HEK293T (cell line): ENCODE data around the gene DOCK7.

Experiments used
- ARNT ChIP-seq: fragments of 450-650 bp; IDR thresholded peaks from 2 replicates; pipeline ENCODE4 v1.6.1; 2017; ENCODE audit warnings: mild to moderate bottlenecking
- BHLHE40 ChIP-seq: fragments of 450-650 bp; IDR thresholded peaks from 2 replicates; pipeline ENCODE4 v1.6.1; 2016; ENCODE audit warnings: mild to moderate bottlenecking, moderate library complexity, borderline replicate concordance
- CTBP1 ChIP-seq: fragments of 450-650 bp; IDR thresholded peaks from 2 replicates; pipeline ENCODE4 v1.6.1; 2016; ENCODE audit warnings: borderline replicate concordance
- ELF4 ChIP-seq: fragments of 450-650 bp; IDR thresholded peaks from 2 replicates; pipeline ENCODE4 v1.6.1; 2017; ENCODE audit warnings: antibody characterized with exemption
- FOXA1 ChIP-seq: fragments of 450-650 bp; IDR thresholded peaks from 2 replicates; pipeline ENCODE4 v1.6.1; 2016; ENCODE audit warnings: mild to moderate bottlenecking
- FOXK2 ChIP-seq: fragments of 450-650 bp; IDR thresholded peaks from 2 replicates; pipeline ENCODE4 v1.6.1; 2016; ENCODE audit warnings: mild to moderate bottlenecking
- FOXM1 ChIP-seq: fragments of 450-650 bp; IDR thresholded peaks from 2 replicates; pipeline ENCODE4 v1.6.1; 2017; ENCODE audit warnings: mild to moderate bottlenecking, borderline replicate concordance
- HDGF ChIP-seq: fragments of 450-650 bp; IDR thresholded peaks from 2 replicates; pipeline ENCODE4 v1.6.1; 2017; ENCODE audit warnings: antibody characterized with exemption, borderline replicate concordance
- L3MBTL2 ChIP-seq: fragments of 450-650 bp; conservative IDR thresholded peaks from 2 replicates; pipeline ENCODE4 v1.6.1; 2016; ENCODE audit warnings: mild to moderate bottlenecking
- SP1 ChIP-seq: fragments of 450-650 bp; IDR thresholded peaks from 2 replicates; pipeline ENCODE4 v1.6.1; 2017
- SUZ12 ChIP-seq: fragments of 450-650 bp; IDR thresholded peaks from 2 replicates; pipeline ENCODE4 v1.6.1; 2016; ENCODE audit warnings: mild to moderate bottlenecking
- TARDBP ChIP-seq: fragments of 450-650 bp; IDR thresholded peaks from 2 replicates; pipeline ENCODE4 v1.6.1; 2016
- ZNF384 ChIP-seq: fragments of 450-650 bp; IDR thresholded peaks from 2 replicates; pipeline ENCODE4 v1.6.1; 2016
- TF ChIP-seq, protein P1 (sequence below): fragments of 450-650 bp; IDR thresholded peaks from 2 replicates; pipeline ENCODE4 v1.6.1; 2016

DNA sequence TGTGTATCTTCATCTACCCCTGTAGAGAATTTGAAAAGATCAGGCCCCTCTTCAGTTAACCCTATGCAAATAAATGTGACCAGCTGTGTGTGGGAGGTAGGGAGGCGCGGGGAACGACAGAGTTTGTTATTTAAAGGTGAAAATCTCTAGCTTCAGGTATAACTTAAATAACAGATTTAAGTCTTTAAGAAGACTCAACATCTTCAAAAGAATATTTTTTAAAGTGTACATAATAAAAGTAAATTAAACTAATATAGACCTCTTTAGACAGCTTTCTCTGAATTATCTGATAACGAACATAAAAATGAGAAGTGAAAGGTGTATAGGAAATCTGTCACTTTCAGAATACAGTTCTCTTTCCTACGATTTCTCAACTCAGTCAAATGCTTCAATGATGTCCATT lies 74.9 kb downstream of the DOCK7 start:
- TF ChIP-seq, protein P1, sequence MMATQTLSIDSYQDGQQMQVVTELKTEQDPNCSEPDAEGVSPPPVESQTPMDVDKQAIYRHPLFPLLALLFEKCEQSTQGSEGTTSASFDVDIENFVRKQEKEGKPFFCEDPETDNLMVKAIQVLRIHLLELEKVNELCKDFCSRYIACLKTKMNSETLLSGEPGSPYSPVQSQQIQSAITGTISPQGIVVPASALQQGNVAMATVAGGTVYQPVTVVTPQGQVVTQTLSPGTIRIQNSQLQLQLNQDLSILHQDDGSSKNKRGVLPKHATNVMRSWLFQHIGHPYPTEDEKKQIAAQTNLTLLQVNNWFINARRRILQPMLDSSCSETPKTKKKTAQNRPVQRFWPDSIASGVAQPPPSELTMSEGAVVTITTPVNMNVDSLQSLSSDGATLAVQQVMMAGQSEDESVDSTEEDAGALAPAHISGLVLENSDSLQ: no peak
- TF ChIP-seq FOXK2 (no peak), FOXA1 (no peak), BHLHE40 (no peak), TARDBP (no peak), SP1 (no peak), SUZ12 (no peak), L3MBTL2 (no peak), CTBP1 (no peak), ARNT (no peak), FOXM1 (no peak), ELF4 (no peak), HDGF (no peak), ZNF384 (no peak)
